Stimulated activated CD4-positive, alpha-beta T cell treated with anti-CD3 and anti-CD28 coated beads, TNF-alpha, amount 100 ng/mL, for 24 hours (primary cell): ENCODE data around the gene ZNF101.
A peak's percentile ranks its signal among the peaks of the same experiment; 100 is the strongest.

Experiments
- DNase-seq, 3 experiments: peaks; one replicate each; pipeline ENCODE4 v3.0.0-alpha.2; 2020; ENCODE audit warnings: low read depth in 3 of 3

ZNF101 gene

DNA sequence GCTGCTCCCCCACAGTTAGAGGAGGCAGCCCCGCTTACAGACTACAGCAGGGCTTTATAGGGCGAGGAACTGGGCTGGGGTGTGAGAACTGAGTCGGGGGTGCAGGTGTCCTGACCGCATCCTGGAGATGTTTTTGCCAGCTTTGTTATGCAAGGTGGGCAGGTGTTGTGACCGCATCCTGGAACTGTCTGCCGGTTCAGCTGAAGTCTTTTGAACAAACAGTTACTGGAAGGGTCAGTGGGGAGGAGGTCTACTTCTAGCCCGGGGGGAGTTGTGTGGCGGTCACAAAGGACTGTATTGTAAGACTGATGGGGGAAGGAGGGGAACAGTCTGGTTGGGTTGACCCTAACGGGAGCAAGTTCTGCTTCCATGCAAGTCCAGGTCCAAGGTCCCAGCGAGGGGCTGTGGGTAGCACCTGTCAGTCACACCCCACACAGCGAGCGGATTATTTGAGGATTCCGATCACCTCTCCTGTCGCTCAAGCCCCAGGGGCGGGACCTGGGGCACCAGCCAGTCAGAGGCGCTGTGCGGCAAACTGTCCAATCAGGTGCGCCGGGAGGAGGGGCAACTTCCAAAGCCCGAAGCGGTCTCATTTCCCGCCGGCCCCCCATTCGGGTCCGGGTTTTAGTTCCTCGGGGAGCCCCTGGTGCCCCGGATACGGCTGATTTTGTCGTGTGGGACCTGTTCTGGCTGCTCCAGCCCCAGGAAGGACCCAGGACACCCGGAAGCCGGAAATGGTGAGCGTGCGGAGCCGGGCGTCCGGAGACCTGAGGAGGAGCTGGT, at the start of gene ZNF101:
ZNF101 (plus strand) TSS at position 610 of the 783 bp plus-strand sequence; CDS start at position 735, 125 bp downstream.
- DNase-seq: peak; percentile 92 to 97 (median 93)

GRCh38 chr19:19619181-19619848, 49.3 kb upstream of the ZNF101 start:
- DNase-seq: no peak

DNA sequence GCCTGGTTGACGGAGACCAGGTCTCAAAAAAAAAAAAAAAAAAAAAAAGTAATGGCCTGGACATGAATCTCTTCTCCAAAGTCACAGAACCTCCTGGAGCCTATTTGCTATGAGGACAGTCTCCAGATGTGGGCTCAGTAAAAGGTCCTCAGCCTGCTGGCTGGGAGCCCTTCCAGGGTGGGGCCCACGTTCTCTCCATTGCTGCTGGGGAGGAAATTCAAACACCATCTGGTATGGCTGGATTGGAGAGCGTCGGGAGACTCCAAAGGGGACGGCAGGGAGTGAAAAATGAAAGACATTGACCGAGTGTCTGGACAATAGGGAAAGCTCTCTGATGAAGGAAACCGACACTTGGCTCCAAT, 48.8 kb upstream of the ZNF101 start:
- DNase-seq: no peak

DNA sequence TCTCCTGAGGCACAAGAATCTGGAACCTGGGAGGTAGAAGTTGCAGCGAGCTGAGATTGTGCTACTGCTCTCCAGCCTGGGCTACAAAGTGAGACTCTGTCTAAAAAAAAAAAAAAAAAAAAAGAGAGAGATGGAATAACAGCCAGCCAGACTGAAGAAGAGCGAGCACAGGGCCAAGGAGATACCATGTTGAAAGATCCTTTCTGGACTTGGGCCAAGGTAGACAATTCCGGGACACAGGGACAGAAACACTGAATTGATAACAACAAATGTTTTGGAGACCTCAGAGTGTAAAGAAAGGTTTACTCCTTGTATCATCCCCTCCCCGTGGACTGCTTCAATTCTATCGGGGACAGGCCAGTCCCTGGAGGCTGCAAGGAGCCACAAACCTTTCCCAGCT, 45.3 kb upstream of the ZNF101 start:
- DNase-seq: no peak

DNA sequence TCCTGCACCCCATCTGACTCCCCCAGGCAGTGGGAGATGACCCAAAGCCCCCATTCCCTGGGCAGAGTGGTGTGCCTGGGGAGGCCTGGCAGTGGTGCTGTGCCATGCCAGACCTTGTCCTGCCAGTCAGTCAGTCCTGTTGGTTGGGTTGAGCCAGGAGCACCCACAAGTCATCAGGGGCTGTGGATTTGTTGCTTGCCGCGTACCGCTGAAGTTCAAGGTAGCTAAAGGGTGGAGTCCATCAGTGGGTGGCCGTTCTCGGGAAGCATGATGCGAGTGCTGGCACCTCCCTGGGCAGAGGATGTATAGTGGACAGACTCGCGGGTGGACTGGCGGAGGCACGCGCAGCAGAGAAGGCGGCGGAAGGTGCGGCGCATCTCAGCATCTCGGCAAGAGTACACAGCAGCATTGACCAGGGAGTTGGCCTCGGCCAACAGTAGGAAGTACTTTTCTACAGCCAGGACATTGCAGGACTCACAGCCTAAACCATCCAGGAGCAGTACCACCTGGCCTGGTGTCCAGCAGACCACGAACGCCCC, 44.5 kb upstream of the ZNF101 start:
- DNase-seq: no peak

- DNase-seq: no peak
These were observed 41.8 kb upstream of the ZNF101 start for GRCh38 chr19:19626516-19627472.

DNA sequence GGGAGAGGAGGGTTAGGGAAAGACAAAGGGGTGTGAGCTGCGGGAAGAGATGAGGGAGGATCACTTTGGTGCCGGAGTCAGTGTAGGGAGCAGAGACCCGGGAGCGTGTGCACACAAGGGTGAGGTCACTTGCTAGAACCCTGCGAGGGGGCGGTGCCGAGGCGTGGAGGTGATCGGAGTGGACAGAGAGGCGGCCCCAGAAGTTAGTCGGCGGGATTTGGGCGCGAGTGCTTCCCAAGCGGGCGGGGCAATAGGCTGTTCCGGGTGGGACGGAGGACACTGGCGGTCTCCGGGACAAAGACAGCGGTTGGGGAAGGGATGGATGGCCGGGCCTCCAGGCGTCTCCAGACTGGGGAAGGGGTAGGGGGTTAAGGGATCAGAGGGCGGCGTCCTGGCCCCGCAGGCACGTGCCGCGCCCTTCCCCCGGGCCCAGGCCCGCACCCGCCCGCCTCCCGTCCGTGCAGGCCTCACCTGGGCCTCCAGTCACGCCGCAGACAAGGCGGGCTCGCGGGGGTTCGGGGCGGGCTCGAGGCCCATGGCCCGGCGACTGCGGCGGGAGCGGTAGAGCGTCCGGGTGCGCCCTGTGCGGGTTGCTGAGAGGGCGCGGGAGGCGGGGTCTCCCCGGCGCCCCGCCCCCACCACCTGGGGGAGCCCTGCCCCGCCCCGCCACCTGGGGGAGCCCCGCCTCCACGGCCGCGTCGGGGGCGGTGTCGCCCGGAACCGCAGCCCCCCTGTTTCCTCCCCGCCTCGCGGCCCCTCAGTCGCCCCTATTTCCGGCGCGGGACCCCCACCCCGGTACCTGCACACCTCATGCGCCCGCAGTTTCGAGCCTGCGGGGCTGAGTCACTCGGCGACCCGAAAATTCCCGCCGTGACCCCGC, 40.8 kb upstream of the ZNF101 start, which contains the start of gene LPAR2:
LPAR2 (minus strand) TSS at position 600 of the 880 bp plus-strand sequence. CDS start 945 bp downstream, outside the sequence.
- peak in 1 of 3 experiments; percentile 63 for DNase-seq

- DNase-seq: peak in 1 of 3 experiments; percentile 51
These were observed 40.0 kb upstream of the ZNF101 start for GRCh38 chr19:19628501-19629134.

DNA sequence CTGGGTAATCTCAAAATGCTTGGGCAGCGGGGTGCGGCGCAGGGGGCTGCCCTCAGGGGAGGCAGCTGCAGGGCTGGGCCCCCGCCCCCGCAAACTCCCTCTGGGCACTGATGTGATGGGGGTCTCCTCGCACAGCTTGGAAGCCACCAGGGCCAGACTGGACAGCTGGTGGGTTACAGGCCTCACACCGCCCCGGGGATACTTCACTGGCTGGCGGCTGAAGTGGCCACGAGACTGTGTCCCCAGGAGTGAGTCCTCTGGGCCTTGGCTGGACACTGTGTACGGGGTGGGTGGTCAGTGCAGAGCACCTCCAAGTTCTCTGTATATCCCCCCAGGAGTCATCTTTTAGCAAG, 38.6 kb upstream of the ZNF101 start:
- no peak for DNase-seq

DNA sequence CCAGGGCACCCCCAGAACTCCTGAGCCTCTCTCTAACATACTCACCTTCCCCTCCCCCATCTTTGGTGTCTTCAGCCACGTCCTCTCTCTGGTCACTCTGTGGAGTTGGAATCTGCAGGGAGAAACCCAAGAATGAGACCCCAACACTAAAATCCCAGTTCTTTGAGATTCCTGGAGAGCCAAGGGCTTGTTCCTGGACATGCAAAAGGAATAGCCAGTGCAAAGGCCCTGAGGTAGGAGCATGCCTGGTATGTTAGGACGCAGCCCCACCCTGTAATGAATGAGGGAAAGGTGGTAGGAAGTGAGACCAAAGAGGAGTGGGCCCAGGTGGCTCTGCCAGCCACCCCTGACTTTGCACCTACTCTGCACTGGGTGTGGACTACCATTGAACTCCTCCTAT, 38.2 kb upstream of the ZNF101 start:
- no peak for DNase-seq

- no peak for DNase-seq
These were observed 37.3 kb upstream of the ZNF101 start for GRCh38 chr19:19631346-19631745.

DNA sequence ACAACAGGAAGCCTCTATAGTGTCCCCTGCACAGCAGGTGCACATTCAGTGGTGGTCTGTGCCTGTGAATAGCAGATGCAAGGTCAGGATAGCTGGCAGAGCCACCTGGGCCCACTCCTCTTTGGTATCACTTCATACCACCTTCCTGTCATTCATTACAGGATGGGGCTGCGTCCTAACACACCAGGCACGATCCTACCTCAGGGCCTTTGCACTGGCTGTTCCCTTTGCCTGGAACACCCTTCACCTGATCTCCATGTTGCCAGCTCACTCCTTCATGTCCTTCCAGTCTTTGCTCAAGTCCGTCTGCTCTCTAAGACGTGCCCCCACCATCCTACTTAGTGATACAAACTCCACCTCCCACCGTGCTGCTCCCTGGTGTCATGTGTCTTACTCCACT, 36.0 kb upstream of the ZNF101 start:
- no peak for DNase-seq

DNA sequence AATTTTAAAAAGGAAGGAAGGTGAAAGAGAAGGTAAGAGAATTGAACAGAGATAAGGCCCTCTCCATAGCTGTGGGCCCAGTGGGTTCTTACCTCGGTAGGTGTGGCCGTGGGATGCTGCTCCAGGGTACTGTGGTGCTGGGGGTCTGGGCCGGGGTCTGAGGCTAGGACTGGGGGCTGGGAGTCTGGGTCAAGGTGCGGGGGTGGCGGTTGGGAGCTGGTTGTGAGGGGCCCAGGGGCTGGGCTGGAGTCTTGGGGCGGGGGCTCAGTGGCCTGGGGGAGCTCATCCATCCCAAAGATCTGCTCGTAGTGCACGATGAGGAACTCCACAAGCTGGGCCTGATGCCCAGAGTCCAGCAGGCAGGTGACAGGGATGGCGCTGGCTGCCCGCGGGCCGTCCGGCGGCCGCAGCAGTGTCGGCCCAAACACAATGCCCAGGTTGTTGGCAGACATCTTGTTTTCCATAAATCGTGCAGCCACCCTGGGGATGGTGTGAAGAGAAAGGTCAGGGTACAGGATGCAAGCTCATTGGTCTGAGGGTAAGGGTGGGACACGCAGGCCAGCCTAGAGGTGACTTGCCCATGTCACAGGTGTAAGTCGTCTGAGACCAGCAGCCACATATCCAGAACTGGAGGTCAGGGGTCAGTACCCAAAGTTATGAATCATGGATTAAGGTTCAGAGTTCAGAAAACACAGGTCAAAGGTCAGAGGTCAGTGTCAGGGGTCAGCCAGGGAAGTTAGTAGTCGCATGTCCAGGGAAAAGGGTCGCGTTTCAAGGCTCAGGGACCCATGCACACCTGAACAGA, 34.7 kb upstream of the ZNF101 start:
- DNase-seq: no peak

GRCh38 chr19:19634516-19635312, 33.9 kb upstream of the ZNF101 start:
- DNase-seq: no peak

GRCh38 chr19:19635313-19635702, 33.3 kb upstream of the ZNF101 start:
- DNase-seq: no peak

- DNase-seq: no peak
These were observed 32.0 kb upstream of the ZNF101 start for GRCh38 chr19:19636573-19637185.

GRCh38 chr19:19637186-19637522, 31.5 kb upstream of the ZNF101 start:
- no peak for DNase-seq

DNA sequence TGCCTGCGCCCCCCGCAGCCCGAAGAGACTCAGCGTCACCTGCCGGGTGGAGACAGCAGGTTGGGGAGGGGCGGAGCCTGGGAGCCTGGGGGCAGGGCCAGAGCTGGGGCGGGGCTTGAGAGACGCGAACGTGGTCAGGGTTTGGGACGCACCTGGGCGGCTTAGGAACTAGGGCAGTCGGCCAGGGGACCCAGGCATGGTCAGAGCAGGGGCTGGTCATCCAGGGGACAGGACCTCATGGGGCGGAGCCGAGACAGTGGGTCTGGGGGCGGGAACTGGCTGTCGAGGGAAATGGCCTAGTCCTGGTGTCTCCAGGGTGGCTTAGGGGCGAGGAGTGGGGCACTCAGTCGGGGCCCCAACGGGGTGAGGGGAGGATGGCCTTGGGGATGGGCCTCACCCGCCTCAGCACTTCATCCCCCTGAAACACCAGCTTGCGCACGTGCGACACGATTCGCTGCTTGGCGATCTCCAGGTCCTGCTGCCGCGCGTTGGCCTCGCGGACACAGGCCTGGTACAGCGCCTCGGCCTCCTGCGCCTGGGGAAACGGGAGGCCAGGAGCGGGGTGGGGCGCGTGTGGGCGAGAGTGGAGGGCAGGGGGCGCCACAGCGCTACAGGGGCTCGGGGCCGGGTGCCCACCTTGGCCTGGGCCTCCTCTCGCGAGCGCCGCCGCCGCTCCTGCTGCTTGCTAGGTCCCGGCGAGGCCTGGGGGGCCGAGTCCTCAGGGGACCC, 31.0 kb upstream of the ZNF101 start:
- no peak for DNase-seq
